GM23248 (cell line): ENCODE results near the gene OXSM. TPM values are rescaled to one million over a fixed set of nuclear protein-coding genes. Genes with fewer than 3 reads are reported as not detected.

Source experiments
- DNase-seq: peaks from one replicate; pipeline ENCODE4 v3.0.0-alpha.2; 2015
- H2AFZ ChIP-seq: fragments of 200-600 bp; sonication (generic); 2 replicates; pipeline ENCODE4 v1.6.1; 2016; ENCODE audit warnings: antibody characterized with exemption
- H3F3A ChIP-seq: fragments of 200-600 bp; sonication (generic); 2 replicates; pipeline ENCODE4 v1.6.1; 2016; ENCODE audit warnings: mild to moderate bottlenecking, antibody characterized with exemption, mixed run types; ENCODE audit not compliant: insufficient read depth
- H3K27ac ChIP-seq: fragments of 200-600 bp; sonication (generic); 2 replicates; pipeline ENCODE4 v1.5.1; 2016; ENCODE audit warnings: mild to moderate bottlenecking
- H3K27me3 ChIP-seq: fragments of 200-600 bp; sonication (generic); replicated peaks from 2 replicates; pipeline ENCODE4 v1.6.1; 2016; ENCODE audit warnings: mild to moderate bottlenecking; ENCODE audit not compliant: insufficient read depth
- H3K36me3 ChIP-seq: fragments of 200-600 bp; sonication (generic); 2 replicates; pipeline ENCODE4 v1.6.1; 2016; ENCODE audit warnings: low read depth, mild to moderate bottlenecking
- H3K4me1 ChIP-seq: fragments of 200-600 bp; sonication (generic); 2 replicates; pipeline ENCODE4 v1.6.1; 2016; ENCODE audit warnings: mild to moderate bottlenecking; ENCODE audit not compliant: insufficient read depth
- H3K4me2 ChIP-seq: fragments of 200-600 bp; sonication (generic); one replicate; pipeline ENCODE4 v1.6.1; 2016; ENCODE audit warnings: mild to moderate bottlenecking; ENCODE audit not compliant: unreplicated experiment
- H3K4me3 ChIP-seq: fragments of 200-600 bp; sonication (generic); 2 replicates; pipeline ENCODE4 v1.5.1; 2016; ENCODE audit warnings: mild to moderate bottlenecking
- H3K79me2 ChIP-seq: fragments of 200-600 bp; sonication (generic); 2 replicates; pipeline ENCODE4 v1.6.1; 2016; ENCODE audit warnings: mild to moderate bottlenecking; ENCODE audit not compliant: insufficient read depth
- H3K9ac ChIP-seq: fragments of 200-600 bp; sonication (generic); 2 replicates; pipeline ENCODE4 v1.6.1; 2016; ENCODE audit warnings: mild to moderate bottlenecking
- H3K9me2 ChIP-seq: fragments of 200-600 bp; sonication (generic); 2 replicates; pipeline ENCODE4 v1.6.1; 2016; ENCODE audit warnings: mixed run types, mild to moderate bottlenecking, moderate library complexity; ENCODE audit not compliant: insufficient read depth
- H3K9me3 ChIP-seq: fragments of 200-600 bp; sonication (generic); one replicate; pipeline ENCODE4 v1.6.1; 2017; ENCODE audit warnings: low read depth
- H4K20me1 ChIP-seq: fragments of 200-600 bp; sonication (generic); 2 replicates; pipeline ENCODE4 v1.6.0; 2016; ENCODE audit not compliant: insufficient read depth
- EZH2 ChIP-seq: fragments of 200-600 bp; sonication (generic); IDR thresholded peaks from 2 replicates; pipeline ENCODE4 v1.6.1; 2018; ENCODE audit warnings: antibody characterized with exemption, mild to moderate bottlenecking; ENCODE audit not compliant: insufficient read depth, poor library complexity, severe bottlenecking
- EZH2phosphoT487 ChIP-seq: fragments of 200-600 bp; sonication (generic); IDR thresholded peaks from 2 replicates; pipeline ENCODE4 v1.6.1; 2018; ENCODE audit warnings: antibody characterized with exemption, moderate library complexity, mild to moderate bottlenecking, low read depth; ENCODE audit not compliant: insufficient read depth
- WGBS, 2 experiments: methylation state at CpG; one replicate each; pipeline ENCODE4 v1.1.6; 2015 to 2017; ENCODE audit warnings: low lambda C conversion rate in 2 of 2, low coverage in 1 of 2; ENCODE audit errors: missing lambda C conversion rate in 2 of 2; 5-methylcytosine and 5-hydroxymethylcytosine counted together
- in situ Hi-C: fragments of 300-500 bp; cut with MboI; formaldehyde crosslinking; loops from 2 replicates; pipeline ENCODE4 v1.15.0; 2020
- polyA plus RNA-seq: library from polyadenylated mRNA; unstranded; fragments of >200 nt; fragmentation: Nextera tagmentation; extraction: Ambion mirVana; gene quantifications from 2 replicates; pipeline ENCODE4 v1.2.1, GENCODE V29; 2016
- total RNA-seq: library from RNA; depleted of rRNA; stranded (reverse); fragments of >200 nt; shearing (Covaris generic); gene quantifications from 2 replicates; pipeline ENCODE4 v1.2.3, GENCODE V29; 2014

The OXSM gene
- total and polyA plus RNA-seq, 2 experiments from 2014 or later, result 13.1 to 20.3 TPM

GRCh38 chr3:25826510-25826909, 36.6 kb downstream of the OXSM start:
- Histone ChIP-seq H3K27me3 (no peaks in the 10 kb centered on the region), H3K4me1 (no peaks in the 10 kb centered on the region), H4K20me1 (no peaks in the 10 kb centered on the region), H3K9me2 (no peaks in the 10 kb centered on the region), H3K4me2 (no peak overlapping the region), H3K9ac (no peak overlapping the region), H3K27ac (no peak overlapping the region), H2AFZ (no peak overlapping the region), H3K4me3 (no peak overlapping the region), H3K79me2 (no peaks in the 10 kb centered on the region), H3K9me3 (no peaks in the 10 kb centered on the region), H3F3A (peaks cover 3% of the 10 kb centered on the region; the same call in 1 of the 2 replicates), H3K36me3 (no peaks in the 10 kb centered on the region)
- in situ Hi-C loops, result no loop called here
- 70 to 79% methylated on average over 2 of the region's 2 CpGs for WGBS, 2 experiments
- no peak for DNase-seq
- TF ChIP-seq EZH2 (no peak), EZH2phosphoT487 (no peak)

GRCh38 chr3:25830373-25831280, 40.7 kb downstream of the OXSM start:
- H2AFZ ChIP-seq, result peak overlapping the region; percentile 59; the same call in 1 of the 2 replicates
- no peaks in the 10 kb centered on the region for H4K20me1 ChIP-seq
- H3K4me3 ChIP-seq, result no peak overlapping the region
- no peaks in the 10 kb centered on the region for H3K9me3 ChIP-seq
- H3K27ac ChIP-seq, result no peak overlapping the region
- H3K79me2 ChIP-seq, result no peaks in the 10 kb centered on the region
- in situ Hi-C loops, result no loop called here
- no peak for DNase-seq
- no peak overlapping the region for H3K9ac ChIP-seq
- no peaks in the 10 kb centered on the region for H3K4me1 ChIP-seq
- no peak overlapping the region for H3K4me2 ChIP-seq
- 33 to 35% methylated on average over 6 of the region's 6 CpGs for WGBS, 2 experiments
- H3K27me3 ChIP-seq, result no peaks in the 10 kb centered on the region
- no peaks in the 10 kb centered on the region for H3K9me2 ChIP-seq
- no peaks in the 10 kb centered on the region for H3K36me3 ChIP-seq
- no peaks in the 10 kb centered on the region for H3F3A ChIP-seq
- TF ChIP-seq EZH2phosphoT487 (no peak), EZH2 (no peak)

GRCh38 chr3:25831578-25831977, 41.7 kb downstream of the OXSM start:
- no peak overlapping the region for H3K4me3 ChIP-seq
- H4K20me1 ChIP-seq, result no peaks in the 10 kb centered on the region
- no peaks in the 10 kb centered on the region for H3K4me1 ChIP-seq
- 14 to 18% methylated on average over 3 of the region's 3 CpGs for WGBS, 2 experiments
- H3K27ac ChIP-seq, result no peak overlapping the region
- TF ChIP-seq EZH2 (no peak), EZH2phosphoT487 (no peak)
- H2AFZ ChIP-seq, result peak overlapping the region; percentile 59
- in situ Hi-C loops, result no loop called here
- H3K79me2 ChIP-seq, result no peaks in the 10 kb centered on the region
- no peaks in the 10 kb centered on the region for H3K27me3 ChIP-seq
- no peaks in the 10 kb centered on the region for H3F3A ChIP-seq
- peak; percentile 52 for DNase-seq
- H3K9ac ChIP-seq, result no peak overlapping the region
- H3K36me3 ChIP-seq, result no peaks in the 10 kb centered on the region
- no peaks in the 10 kb centered on the region for H3K9me3 ChIP-seq
- H3K9me2 ChIP-seq, result no peaks in the 10 kb centered on the region
- no peak overlapping the region for H3K4me2 ChIP-seq

- TF ChIP-seq EZH2, result no peak
- TF ChIP-seq EZH2phosphoT487, result no peak
- in situ Hi-C loops, result no loop called here
Observed at GRCh38 chr3:25834346-25834745, 44.5 kb downstream of the OXSM start.

More at GRCh38 chr3:25834346-25834745, 44.5 kb downstream of the OXSM start:
- H3K9me3 ChIP-seq, result no peaks in the 10 kb centered on the region
- H3K27ac ChIP-seq, result no peak overlapping the region
- H4K20me1 ChIP-seq, result no peaks in the 10 kb centered on the region
- H3K9me2 ChIP-seq, result no peaks in the 10 kb centered on the region
- no peak overlapping the region for H2AFZ ChIP-seq
- H3K4me3 ChIP-seq, result no peak overlapping the region
- DNase-seq, result no peak
- H3K4me1 ChIP-seq, result no peaks in the 10 kb centered on the region
- H3K36me3 ChIP-seq, result no peaks in the 10 kb centered on the region
- no peak overlapping the region for H3K4me2 ChIP-seq
- H3K27me3 ChIP-seq, result no peaks in the 10 kb centered on the region
- H3K9ac ChIP-seq, result no peak overlapping the region
- no peaks in the 10 kb centered on the region for H3F3A ChIP-seq
- H3K79me2 ChIP-seq, result no peaks in the 10 kb centered on the region
